Vagina (tissue), 2 donors: ENCODE results near the gene ATF6B. TPM values are rescaled to one million over a fixed set of nuclear protein-coding genes. Genes with fewer than 3 reads are reported as not detected.
"Not testable (repeated sequence)": the region's sequence is repeated elsewhere in the genome, so short reads cannot be mapped to it uniquely, and the experiment has no call there.

Experiments
- DNase-seq, 2 donors: peaks; one replicate each; pipeline ENCODE4 v3.0.0-alpha.2; 2017; ENCODE audit errors: extremely low spot score in 2 of 2
- H3K27ac ChIP-seq: fragments of 200-600 bp; sonication (generic); one replicate; pipeline ENCODE4 v1.5.1; 2019
- H3K27me3 ChIP-seq: fragments of 200-600 bp; sonication (generic); one replicate; pipeline ENCODE4 v1.5.1; 2019
- H3K36me3 ChIP-seq, 2 donors: fragments of 200-600 bp; sonication (generic); one replicate each; pipeline ENCODE4 v1.5.1; 2017 to 2019
- H3K4me1 ChIP-seq: fragments of 200-600 bp; sonication (generic); one replicate; pipeline ENCODE4 v1.5.1; 2019
- H3K4me3 ChIP-seq, 2 donors: fragments of 200-600 bp; sonication (generic); 1 replicate in 1 of 2; 2 replicates in 1 of 2; pipeline ENCODE4 v1.5.1; 2016 to 2019
- H3K9me3 ChIP-seq: fragments of 200-600 bp; sonication (generic); one replicate; pipeline ENCODE4 v1.5.1; 2019
- POLR2A ChIP-seq, 2 donors: fragments of 450-650 bp; IDR thresholded peaks; one replicate each; pipeline ENCODE4 v1.6.1; 2017; ENCODE audit warnings: antibody characterized with exemption in 2 of 2, mild to moderate bottlenecking in 2 of 2, moderate library complexity in 2 of 2
- POLR2AphosphoS5 ChIP-seq, 2 donors: sonication (generic); formaldehyde crosslinking; IDR thresholded peaks; one replicate each; pipeline ENCODE4 v1.9.0; 2017; ENCODE audit warnings: antibody characterized with exemption in 2 of 2, mild to moderate bottlenecking in 2 of 2, low read depth in 1 of 2; ENCODE audit not compliant: insufficient read depth in 1 of 2
- intact Hi-C: fragments of 100-400 bp; cut with DNase I; formaldehyde crosslinking; loops from one replicate; pipeline ENCODE4 v1.15.1; 2023
- total RNA-seq: library from RNA; depleted of rRNA; stranded (reverse); fragments of >200 nt; gene quantifications from one replicate; pipeline ENCODE4 v1.2.3, GENCODE V29; 2016
- TF ChIP-seq, protein P1 (sequence below), 3 experiments: fragments of 450-650 bp in 2 of 3; fragments of 200-600 bp in 1 of 3; sonication (generic) in 1 of 3; IDR thresholded peaks; one replicate each; pipeline ENCODE4 v1.5.1; 2017 to 2019; ENCODE audit warnings: antibody characterized with exemption in 3 of 3, mild to moderate bottlenecking in 2 of 3, moderate library complexity in 2 of 3

The ATF6B gene
- total RNA-seq, 1 donor from 2014 or later, result 76.6 TPM

DNA sequence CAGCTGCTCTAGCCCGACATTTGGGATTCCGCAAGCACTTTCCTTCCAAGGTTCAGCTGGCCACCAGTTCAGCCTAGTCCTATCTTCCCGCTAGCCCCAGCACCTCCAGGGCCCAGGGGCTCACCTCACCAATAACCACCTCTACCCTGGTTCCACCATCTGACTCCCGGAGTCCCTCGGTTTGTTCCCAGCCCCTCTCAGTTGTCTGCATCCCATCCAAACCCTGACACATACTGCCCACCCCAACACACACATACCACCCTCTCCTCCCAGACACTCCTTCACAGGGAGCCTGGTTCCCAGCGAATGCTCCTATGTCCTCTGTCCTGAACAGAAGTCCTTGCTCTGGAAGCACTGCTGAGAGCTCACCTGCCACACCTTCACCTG is 19.3 kb downstream of the ATF6B start:
- TF ChIP-seq POLR2AphosphoS5 (IDR thresholded peaks at IDR 0.05; ENCODE audit: insufficient read depth in 1 of 2, low read depth in 1 of 2) (no peak), POLR2A (IDR thresholded peaks at IDR 0.05) (no peak)
- TF ChIP-seq, protein P1, sequence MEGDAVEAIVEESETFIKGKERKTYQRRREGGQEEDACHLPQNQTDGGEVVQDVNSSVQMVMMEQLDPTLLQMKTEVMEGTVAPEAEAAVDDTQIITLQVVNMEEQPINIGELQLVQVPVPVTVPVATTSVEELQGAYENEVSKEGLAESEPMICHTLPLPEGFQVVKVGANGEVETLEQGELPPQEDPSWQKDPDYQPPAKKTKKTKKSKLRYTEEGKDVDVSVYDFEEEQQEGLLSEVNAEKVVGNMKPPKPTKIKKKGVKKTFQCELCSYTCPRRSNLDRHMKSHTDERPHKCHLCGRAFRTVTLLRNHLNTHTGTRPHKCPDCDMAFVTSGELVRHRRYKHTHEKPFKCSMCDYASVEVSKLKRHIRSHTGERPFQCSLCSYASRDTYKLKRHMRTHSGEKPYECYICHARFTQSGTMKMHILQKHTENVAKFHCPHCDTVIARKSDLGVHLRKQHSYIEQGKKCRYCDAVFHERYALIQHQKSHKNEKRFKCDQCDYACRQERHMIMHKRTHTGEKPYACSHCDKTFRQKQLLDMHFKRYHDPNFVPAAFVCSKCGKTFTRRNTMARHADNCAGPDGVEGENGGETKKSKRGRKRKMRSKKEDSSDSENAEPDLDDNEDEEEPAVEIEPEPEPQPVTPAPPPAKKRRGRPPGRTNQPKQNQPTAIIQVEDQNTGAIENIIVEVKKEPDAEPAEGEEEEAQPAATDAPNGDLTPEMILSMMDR (IDR thresholded peaks at IDR 0.05), result no peak
- Histone ChIP-seq H3K4me1 (peaks cover 90% of the 10 kb centered on the region), H3K27me3 (no peaks in the 10 kb centered on the region), H3K4me3 (peak overlapping the region; percentile 58 to 60), H3K9me3 (no peaks in the 10 kb centered on the region), H3K27ac (peak overlapping the region; percentile 94), H3K36me3 (no peaks in the 10 kb centered on the region)
- DNase-seq, result peak in 1 of 2 donors; percentile 88
- intact Hi-C loops, result loop anchor here (2.0 kb wide), 1 partner anchor 62 kb away; no protein-coding TSS in a partner anchor

DNA sequence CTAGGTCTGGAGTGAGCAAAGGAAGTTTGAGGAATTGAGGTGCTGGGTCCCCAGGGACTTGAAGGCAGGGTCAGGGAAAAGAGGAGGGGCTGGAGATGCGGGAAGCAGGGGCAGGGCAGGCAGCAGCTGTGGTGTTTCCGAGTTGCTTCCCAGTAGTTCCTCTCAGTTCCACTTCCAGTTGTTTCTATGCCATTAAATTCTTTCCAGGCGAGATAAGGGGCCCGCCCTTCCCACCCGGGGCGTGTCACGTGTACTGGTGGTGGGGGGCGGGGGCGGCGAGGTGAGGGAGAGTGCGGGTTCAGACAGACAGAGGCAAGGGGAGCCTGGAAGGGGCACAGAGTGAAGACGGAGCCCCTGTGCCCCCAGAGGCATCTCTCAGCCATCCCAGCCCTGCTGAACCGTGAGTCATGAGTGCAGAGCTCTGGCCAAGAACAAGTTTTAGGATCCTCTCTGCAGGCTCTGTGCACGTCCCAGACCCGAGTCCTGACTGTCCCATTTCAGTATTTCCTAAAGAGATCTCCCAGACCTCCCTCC is 19.9 kb downstream of the ATF6B start:
- H3K9me3 ChIP-seq, result no peaks in the 10 kb centered on the region
- H3K4me1 ChIP-seq, result peaks cover 85% of the 10 kb centered on the region
- no peaks in the 10 kb centered on the region for H3K27me3 ChIP-seq
- intact Hi-C loops, result loop anchor here (2.0 kb wide), 1 partner anchor 61 kb away; no protein-coding TSS in a partner anchor
- peak overlapping the region; percentile 58 to 60 for H3K4me3 ChIP-seq
- no peak for DNase-seq
- TF ChIP-seq POLR2AphosphoS5 (IDR thresholded peaks at IDR 0.05; ENCODE audit: insufficient read depth in 1 of 2, low read depth in 1 of 2), result peak; percentile 83 to 88
- TF ChIP-seq, protein P1 (IDR thresholded peaks at IDR 0.05), result no peak
- peak overlapping the region; percentile 94 for H3K27ac ChIP-seq
- no peaks in the 10 kb centered on the region for H3K36me3 ChIP-seq

- Histone ChIP-seq H3K27ac (peak overlapping the region; percentile 94), H3K9me3 (no peaks in the 10 kb centered on the region), H3K36me3 (no peaks in the 10 kb centered on the region), H3K4me3 (peak overlapping the region; percentile 21 to 60), H3K27me3 (no peaks in the 10 kb centered on the region), H3K4me1 (peaks cover 77% of the 10 kb centered on the region)
- TF ChIP-seq POLR2A (IDR thresholded peaks at IDR 0.05), result no peak
- TF ChIP-seq, protein P1 (IDR thresholded peaks at IDR 0.05), result no peak
- DNase-seq, result no peak
- intact Hi-C loops, result no loop called here
These were observed 20.6 kb downstream of the ATF6B start for GRCh38 chr6:32107406-32107805.

GRCh38 chr6:32105433-32105832 is 22.6 kb downstream of the ATF6B start:
- H3K27me3 ChIP-seq, result no peaks in the 10 kb centered on the region
- TF ChIP-seq POLR2A (IDR thresholded peaks at IDR 0.05) (no peak), POLR2AphosphoS5 (IDR thresholded peaks at IDR 0.05; ENCODE audit: insufficient read depth in 1 of 2, low read depth in 1 of 2) (no peak)
- TF ChIP-seq, protein P1 (IDR thresholded peaks at IDR 0.05), result no peak
- peaks cover 58% of the 10 kb centered on the region for H3K4me1 ChIP-seq
- no peaks in the 10 kb centered on the region for H3K36me3 ChIP-seq
- peak overlapping the region; percentile 94 for H3K27ac ChIP-seq
- intact Hi-C loops, result no loop called here
- H3K4me3 ChIP-seq, result no peak overlapping the region
- H3K9me3 ChIP-seq, result no peaks in the 10 kb centered on the region
- DNase-seq, result no peak

DNA sequence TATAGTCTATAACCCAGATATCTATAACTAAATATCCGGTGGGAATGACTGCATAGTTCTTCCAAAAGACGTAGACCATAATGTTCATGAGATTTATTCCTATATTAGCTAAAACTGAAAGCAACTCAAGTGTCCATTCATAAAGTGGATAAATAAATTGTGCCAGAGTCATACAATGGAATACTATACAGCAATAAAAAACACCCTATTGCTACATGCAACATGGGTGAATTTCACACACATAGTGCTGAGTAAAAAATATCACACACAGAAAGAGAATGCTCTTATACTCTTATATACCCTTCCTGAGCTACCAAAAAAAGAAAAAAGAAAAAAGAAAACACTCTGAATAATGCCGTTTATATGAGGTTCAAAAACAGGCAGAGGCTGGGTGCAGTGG is 25.8 kb downstream of the ATF6B start:
- TF ChIP-seq POLR2AphosphoS5 (IDR thresholded peaks at IDR 0.05; ENCODE audit: insufficient read depth in 1 of 2, low read depth in 1 of 2), result no peak
- no peak for TF ChIP-seq POLR2A (IDR thresholded peaks at IDR 0.05)
- TF ChIP-seq, protein P1 (IDR thresholded peaks at IDR 0.05), result no peak
- Histone ChIP-seq H3K9me3 (no peaks in the 10 kb centered on the region), H3K27me3 (no peaks in the 10 kb centered on the region), H3K4me1 (peaks cover 26% of the 10 kb centered on the region), H3K27ac (no peak overlapping the region), H3K4me3 (no peak overlapping the region), H3K36me3 (peaks cover 0 to under 1% of the 10 kb centered on the region in 2 donors)
- no peak for DNase-seq
- intact Hi-C loops, result no loop called here

GRCh38 chr6:32100251-32100650 is 27.8 kb downstream of the ATF6B start:
- H3K27ac ChIP-seq, H3K4me3 ChIP-seq, H3K9me3 ChIP-seq, DNase-seq, H3K27me3 ChIP-seq, H3K36me3 ChIP-seq, intact Hi-C loops: not testable (repeated sequence)
- peaks cover 24% of the 10 kb centered on the region for H3K4me1 ChIP-seq
